Measurements from ENCODE around the gene TMEM260. TPM values are rescaled to one million over a fixed set of nuclear protein-coding genes. Genes with fewer than 3 reads are reported as not detected.

TMEM260 gene
- total RNA-seq, 6 donors from 2014 or later, result 6.7 to 27.2 (median 20.1) TPM

GRCh38 chr14:56659964-56660551 lies 80.5 kb downstream of the TMEM260 start:
- WGBS, 2 donors, result 37 to 38% methylated on average over 7 of the region's 7 CpGs
- H3K27ac ChIP-seq, result no peak overlapping the region
- H3K9me3 ChIP-seq, result no peaks in the 10 kb centered on the region
- ATAC-seq (ENCODE audit: low FRiP score in 2 of 2) (peak; percentile 61 to 63), DNase-seq (no peak)
- H3K36me3 ChIP-seq, result no peaks in the 10 kb centered on the region
- no peaks in the 10 kb centered on the region for H3K27me3 ChIP-seq
- H3K4me1 ChIP-seq, result peaks cover 0 to 15% (median 6%) of the 10 kb centered on the region in 4 donors
- H3K4me3 ChIP-seq, result no peak overlapping the region
- TF ChIP-seq POLR2AphosphoS5 (IDR thresholded peaks at IDR 0.05) (no peak), POLR2A (IDR thresholded peaks at IDR 0.05) (no peak), CTCF (IDR thresholded peaks at IDR 0.05) (peak in 4 of 6 experiments; percentile 11 to 53 (median 49))

- no peaks in the 10 kb centered on the region for H3K27me3 ChIP-seq
- H3K27ac ChIP-seq, result no peak overlapping the region
- 52 to 61% methylated on average over 6 of the region's 6 CpGs for WGBS, 2 donors
- no peak for ATAC-seq (ENCODE audit: low FRiP score in 2 of 2)
- no peaks in the 10 kb centered on the region for H3K9me3 ChIP-seq
- no peak for DNase-seq
- H3K36me3 ChIP-seq, result no peaks in the 10 kb centered on the region
- TF ChIP-seq POLR2AphosphoS5 (IDR thresholded peaks at IDR 0.05) (no peak), CTCF (IDR thresholded peaks at IDR 0.05) (no peak), EP300 (IDR thresholded peaks at IDR 0.05) (no peak), POLR2A (IDR thresholded peaks at IDR 0.05) (no peak)
- H3K4me3 ChIP-seq, result no peak overlapping the region
- H3K4me1 ChIP-seq, result peaks cover 0 to 15% (median 9%) of the 10 kb centered on the region in 4 donors
Measured at GRCh38 chr14:56660677-56661389, 81.2 kb downstream of the TMEM260 start.

- no peak overlapping the region for H3K4me3 ChIP-seq
- peaks cover 0 to 15% (median 9%) of the 10 kb centered on the region in 4 donors for H3K4me1 ChIP-seq
- H3K36me3 ChIP-seq, result no peaks in the 10 kb centered on the region
- ATAC-seq (ENCODE audit: low FRiP score in 2 of 2), result no peak
- no peak overlapping the region for H3K27ac ChIP-seq
- H3K9me3 ChIP-seq, result no peaks in the 10 kb centered on the region
- H3K27me3 ChIP-seq, result no peaks in the 10 kb centered on the region
- no peak for TF ChIP-seq POLR2A (IDR thresholded peaks at IDR 0.05)
- 64 to 87% methylated on average over 1 of the region's 1 CpG for WGBS, 2 donors
- no peak for DNase-seq
Measured at GRCh38 chr14:56661478-56661877, 81.9 kb downstream of the TMEM260 start.

GRCh38 chr14:56664811-56665421 lies 85.3 kb downstream of the TMEM260 start:
- H3K4me1 ChIP-seq, result peaks cover 0 to 14% (median 9%) of the 10 kb centered on the region in 4 donors
- no peaks in the 10 kb centered on the region for H3K27me3 ChIP-seq
- no peaks in the 10 kb centered on the region for H3K9me3 ChIP-seq
- DNase-seq (peak in 1 of 2 donors; percentile 71), ATAC-seq (ENCODE audit: low FRiP score in 2 of 2) (peak in 1 of 2 donors; percentile 77)
- no peak overlapping the region for H3K4me3 ChIP-seq
- TF ChIP-seq POLR2AphosphoS5 (IDR thresholded peaks at IDR 0.05), result no peak
- TF ChIP-seq CTCF (IDR thresholded peaks at IDR 0.05), result no peak
- TF ChIP-seq POLR2A (IDR thresholded peaks at IDR 0.05), result no peak
- TF ChIP-seq EP300 (IDR thresholded peaks at IDR 0.05), result no peak
- H3K27ac ChIP-seq, result no peak overlapping the region
- WGBS, 2 donors, result 66 to 71% methylated on average over 11 of the region's 12 CpGs
- no peaks in the 10 kb centered on the region for H3K36me3 ChIP-seq

GRCh38 chr14:56666294-56666693 lies 86.7 kb downstream of the TMEM260 start:
- H3K9me3 ChIP-seq, result no peaks in the 10 kb centered on the region
- no peak for TF ChIP-seq EP300 (IDR thresholded peaks at IDR 0.05)
- TF ChIP-seq POLR2AphosphoS5 (IDR thresholded peaks at IDR 0.05), result no peak
- no peak for TF ChIP-seq POLR2A (IDR thresholded peaks at IDR 0.05)
- no peak for TF ChIP-seq CTCF (IDR thresholded peaks at IDR 0.05)
- no peak for DNase-seq
- WGBS, 2 donors, result 93 to 95% methylated on average over 7 of the region's 7 CpGs
- H3K4me1 ChIP-seq, result peaks cover 0 to 7% (median 0%) of the 10 kb centered on the region in 4 donors
- no peak for ATAC-seq (ENCODE audit: low FRiP score in 2 of 2)
- H3K4me3 ChIP-seq, result no peak overlapping the region
- H3K27ac ChIP-seq, result no peak overlapping the region
- H3K36me3 ChIP-seq, result no peaks in the 10 kb centered on the region
- H3K27me3 ChIP-seq, result no peaks in the 10 kb centered on the region
